ENCODE results near the gene GNA14.

DNA sequence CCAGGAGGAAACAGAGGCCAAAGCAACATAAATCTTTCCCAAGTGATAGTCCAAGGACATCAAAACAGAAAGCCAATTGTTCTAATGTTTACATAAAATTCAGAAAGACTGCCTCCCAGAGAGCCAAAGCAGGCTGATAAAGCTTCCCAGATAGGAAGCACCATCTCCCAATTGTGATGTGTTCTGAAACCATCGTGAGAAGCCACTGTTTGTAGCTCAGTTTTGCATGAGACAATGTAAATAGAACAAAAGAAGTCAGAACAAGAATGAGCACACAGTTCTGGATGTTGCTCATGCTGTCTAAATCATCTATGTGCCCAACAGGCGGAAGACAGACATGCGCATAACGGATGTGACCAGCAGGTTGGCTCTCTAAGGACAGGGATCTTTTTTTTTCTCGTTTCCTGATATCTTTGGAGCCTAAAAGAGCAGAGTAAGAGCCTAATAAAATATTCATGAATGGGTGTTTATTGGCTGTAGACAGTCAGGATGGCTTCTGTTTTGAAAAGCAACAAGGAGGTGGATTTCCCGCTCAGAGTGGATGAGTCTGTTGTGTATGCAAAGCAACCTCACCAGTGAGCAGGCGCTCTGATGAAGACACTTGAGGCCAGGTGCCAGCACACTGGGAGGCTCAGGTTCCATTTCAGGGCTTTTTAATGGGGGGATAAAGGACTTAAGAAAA is 113.6 kb downstream of the GNA14 start:
- TF ChIP-seq CTCF (IDR thresholded peaks at IDR 0.05 in 4 of 5, conservative IDR thresholded peaks at IDR 0.05 in 1 of 5) (no peak), POLR2A (IDR thresholded peaks at IDR 0.05) (no peak)
